GM12864 (cell line): Measurements from ENCODE around the gene MAGEB3.

Experiments used
- DNase-seq: peaks from one replicate; pipeline ENCODE4 v3.0.0-alpha.2; 2011; ENCODE audit warnings: low read depth
- H3K4me3 ChIP-seq: 2 replicates; pipeline ENCODE4 v1.5.1; 2011; ENCODE audit warnings: mild to moderate bottlenecking, low read depth, low read length, control low read depth
- CTCF ChIP-seq: IDR thresholded peaks from 2 replicates; pipeline ENCODE4 v1.5.1; 2011; ENCODE audit warnings: low read depth, mild to moderate bottlenecking, moderate library complexity, low read length, control low read depth, inconsistent platforms; ENCODE audit errors: missing control alignments

MAGEB3 gene

GRCh38 chrX:30217465-30217864 lies 13.0 kb upstream of the MAGEB3 start:
- no peak for DNase-seq
- H3K4me3 ChIP-seq: no peak overlapping the region
- no peak for TF ChIP-seq CTCF

- no peak overlapping the region for H3K4me3 ChIP-seq
- no peak for DNase-seq
- no peak for TF ChIP-seq CTCF
Observed at GRCh38 chrX:30219372-30219771, 11.1 kb upstream of the MAGEB3 start.

GRCh38 chrX:30220661-30221060 lies 9.8 kb upstream of the MAGEB3 start:
- no peak overlapping the region for H3K4me3 ChIP-seq
- DNase-seq: no peak
- no peak for TF ChIP-seq CTCF

GRCh38 chrX:30224536-30224935 lies 5.9 kb upstream of the MAGEB3 start:
- TF ChIP-seq CTCF: no peak
- no peak overlapping the region for H3K4me3 ChIP-seq
- DNase-seq: no peak

- no peak for DNase-seq
- no peak for TF ChIP-seq CTCF
- no peak overlapping the region for H3K4me3 ChIP-seq
Observed at GRCh38 chrX:30228526-30228925, 1.9 kb upstream of the MAGEB3 start.

- no peak for DNase-seq
- TF ChIP-seq CTCF: no peak
- H3K4me3 ChIP-seq: no peak within 1 kb of the TSS
Observed at GRCh38 chrX:30241724-30242415, 11.4 kb downstream of the MAGEB3 start, which contains the start of gene MAGEB4. Gene MAGEB4 (plus strand): TSS chrX:30242000. CDS start chrX:30242136, 136 bp downstream.
